Sigmoid colon (tissue), 4 donors: ENCODE data around the gene WNT3A.

Experiments used
- CTCF ChIP-seq, 4 experiments: fragments of 450-650 bp in 3 of 4; fragments of 200-600 bp in 1 of 4; IDR thresholded peaks; one replicate each; pipeline ENCODE4 v1.5.1; 2016 to 2019; ENCODE audit warnings: antibody characterized with exemption in 4 of 4, mild to moderate bottlenecking in 3 of 4, moderate library complexity in 2 of 4
- EP300 ChIP-seq, 4 donors: sonication (generic); formaldehyde crosslinking; IDR thresholded peaks; one replicate each; pipeline ENCODE4 v1.6.1; 2017; ENCODE audit warnings: antibody characterized with exemption in 4 of 4
- POLR2A ChIP-seq, 2 donors: fragments of 450-650 bp; IDR thresholded peaks; one replicate each; pipeline ENCODE4 v1.6.1; 2016; ENCODE audit warnings: antibody characterized with exemption in 2 of 2, mild to moderate bottlenecking in 2 of 2, moderate library complexity in 2 of 2
- POLR2AphosphoS5 ChIP-seq, 4 donors: sonication (generic); formaldehyde crosslinking; IDR thresholded peaks; one replicate each; pipeline ENCODE4 v1.6.1; 2017; ENCODE audit warnings: antibody characterized with exemption in 4 of 4

DNA sequence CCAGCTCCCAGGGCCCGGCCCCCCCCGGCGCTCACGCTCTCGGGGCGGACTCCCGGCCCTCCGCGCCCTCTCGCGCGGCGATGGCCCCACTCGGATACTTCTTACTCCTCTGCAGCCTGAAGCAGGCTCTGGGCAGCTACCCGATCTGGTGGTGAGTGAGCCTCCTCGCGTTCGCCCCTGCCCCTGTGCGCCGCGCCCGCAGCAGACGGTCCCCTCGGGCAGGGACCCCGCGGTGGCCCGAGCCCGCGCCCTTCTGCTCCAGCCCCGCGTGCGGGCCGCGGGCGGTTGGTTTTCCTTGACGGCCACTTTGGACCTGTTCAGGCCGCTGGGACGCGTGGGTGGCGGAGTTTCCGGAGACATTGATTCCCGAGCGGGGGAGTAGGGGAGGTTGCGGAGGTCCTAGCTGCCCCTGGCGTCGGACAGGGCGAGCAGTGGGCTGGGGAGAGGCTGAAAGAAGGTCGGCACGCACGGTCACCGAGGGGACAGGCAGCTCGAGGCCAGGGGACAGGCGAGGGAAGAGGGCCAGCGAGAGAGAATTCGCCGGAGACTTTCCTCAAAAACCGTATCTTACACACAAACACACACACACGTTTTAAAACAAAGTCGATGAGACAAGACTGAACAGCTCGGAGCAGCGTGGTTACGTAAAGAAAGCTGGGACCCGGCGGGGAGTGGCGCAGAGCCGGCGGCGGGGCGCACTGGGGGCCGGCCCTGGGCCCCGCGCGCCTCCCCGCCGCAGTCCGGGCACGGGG is 427 bp downstream of the WNT3A start:
- TF ChIP-seq POLR2A (IDR thresholded peaks at IDR 0.05) (no peak), EP300 (IDR thresholded peaks at IDR 0.05) (no peak), CTCF (IDR thresholded peaks at IDR 0.05) (no peak), POLR2AphosphoS5 (IDR thresholded peaks at IDR 0.05) (no peak)
